AML-193 (cell line): ENCODE data around the gene GOT2.
"Not testable (repeated sequence)": the region's sequence is repeated elsewhere in the genome, so short reads cannot be mapped to it uniquely, and the experiment has no call there.

Source experiments
- DNase-seq, 2 experiments: peaks; one replicate each; lab custom pipeline; 2025; lab: John Stamatoyannopoulos, UW

GOT2 gene

DNA sequence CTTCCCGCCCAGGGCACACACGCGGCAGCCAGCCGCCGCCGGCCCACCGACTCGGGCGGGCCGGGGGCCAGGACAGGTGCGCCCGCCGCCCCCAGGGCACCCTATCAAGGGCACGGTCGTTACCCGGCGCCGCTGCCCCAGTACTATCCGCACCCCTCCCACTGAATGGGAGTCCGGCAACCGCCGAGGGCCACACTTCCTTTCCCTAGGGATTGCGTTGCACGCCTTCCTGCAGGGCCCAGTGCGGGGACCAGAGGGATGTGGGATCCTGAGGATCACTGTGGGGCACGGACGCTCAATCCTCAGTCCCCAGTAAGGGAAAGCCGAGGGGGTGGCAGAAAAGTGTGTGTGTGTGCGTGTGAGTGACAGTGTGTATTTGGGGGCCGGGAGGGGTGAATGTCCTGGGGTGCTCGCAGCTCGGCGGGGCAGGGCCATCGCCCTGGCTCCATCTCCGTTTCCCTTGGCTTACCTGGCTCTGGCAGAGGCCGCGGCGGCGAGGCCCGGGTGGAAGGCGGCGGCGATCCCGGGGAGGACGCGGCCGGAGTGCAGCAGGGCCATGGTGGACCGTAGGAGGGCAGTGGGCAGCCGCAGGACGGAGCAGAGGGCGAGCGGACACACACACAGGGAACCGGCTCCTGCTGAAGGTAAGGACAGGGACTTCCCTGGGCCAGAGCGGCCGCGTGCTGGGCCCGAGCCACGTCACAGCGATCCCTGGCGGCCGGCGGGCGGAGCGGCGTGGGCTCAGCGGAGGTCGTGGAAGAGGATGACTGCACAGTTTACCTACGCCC, at the start of gene GOT2:
TSS of gene GOT2 (minus strand) at position 646 of the 788 bp plus-strand sequence. CDS start at position 558, 88 bp downstream.
- DNase-seq, result peak; percentile 66 to 74

DNA sequence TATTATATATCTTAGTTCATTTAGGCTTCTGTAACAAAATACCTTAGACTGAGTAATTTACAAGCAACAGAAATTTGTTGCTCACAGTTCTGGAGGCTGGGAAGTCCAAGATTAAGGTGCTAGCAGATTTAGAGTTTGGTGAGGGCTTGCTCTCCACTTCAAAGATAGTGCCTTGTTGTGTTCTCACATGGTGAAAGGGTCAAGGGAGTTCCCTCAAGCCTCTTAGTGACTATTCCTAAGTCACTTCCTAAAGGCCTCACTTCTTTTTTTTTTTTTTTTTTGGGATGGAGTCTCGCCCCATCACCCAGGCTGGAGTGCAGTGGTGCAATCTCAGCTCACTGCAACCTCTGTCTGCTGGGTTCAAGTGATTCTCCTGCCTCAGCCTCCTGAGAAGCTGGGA, 45.2 kb upstream of the GOT2 start:
- DNase-seq, result not testable (repeated sequence)

- no peak for DNase-seq
These were observed 39.8 kb upstream of the GOT2 start for GRCh38 chr16:58773870-58774269.

DNA sequence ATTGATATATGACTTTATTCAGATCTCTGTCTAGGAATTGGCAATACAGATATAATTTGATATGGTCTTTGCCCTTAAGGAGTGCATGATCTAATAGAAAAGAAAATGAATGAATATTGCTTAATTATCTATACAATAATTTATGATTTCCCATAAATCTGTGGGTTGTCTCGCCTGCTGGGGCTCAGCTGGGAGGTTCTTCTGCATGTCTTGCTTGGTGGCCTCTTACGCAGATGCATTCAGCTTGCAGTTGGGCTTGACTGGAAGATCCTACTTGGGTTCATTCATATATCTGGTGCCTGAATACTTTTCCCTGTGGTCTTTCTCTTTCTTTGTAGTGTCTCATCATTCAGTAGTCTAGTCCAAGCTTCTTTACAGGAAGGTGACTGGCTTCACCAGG, 34.0 kb upstream of the GOT2 start:
- DNase-seq, result no peak

GRCh38 chr16:58767581-58767980, 33.5 kb upstream of the GOT2 start:
- DNase-seq, result no peak

GRCh38 chr16:58756650-58757332, 22.7 kb upstream of the GOT2 start:
- no peak for DNase-seq

- DNase-seq, result peak; percentile 54 to 72
These were observed 22.0 kb upstream of the GOT2 start for GRCh38 chr16:58755989-58756649.

GRCh38 chr16:58753711-58754134, 19.6 kb upstream of the GOT2 start:
- DNase-seq, result no peak

DNA sequence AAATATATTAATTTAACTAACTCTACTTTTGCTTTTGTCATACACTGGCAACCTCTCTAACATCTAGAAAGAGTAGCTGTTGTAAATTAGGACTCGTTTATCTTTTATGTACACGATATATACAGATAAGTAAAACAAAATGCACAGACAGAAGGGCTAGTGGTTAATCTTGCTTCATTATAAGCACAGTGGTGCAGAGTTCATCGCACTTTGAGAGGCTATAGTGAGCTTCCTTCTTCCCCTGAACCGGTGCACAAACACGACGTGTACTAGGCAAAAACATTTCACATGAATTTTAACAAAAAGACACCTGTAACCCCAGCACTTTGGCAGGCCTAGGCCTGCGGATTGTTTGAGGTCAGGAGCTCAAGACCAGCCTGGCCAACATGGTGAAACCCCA, 10.4 kb upstream of the GOT2 start:
- no peak for DNase-seq

- no peak for DNase-seq
These were observed 7.9 kb upstream of the GOT2 start for GRCh38 chr16:58741976-58742375.

GRCh38 chr16:58741166-58741565, 7.0 kb upstream of the GOT2 start:
- no peak for DNase-seq

DNA sequence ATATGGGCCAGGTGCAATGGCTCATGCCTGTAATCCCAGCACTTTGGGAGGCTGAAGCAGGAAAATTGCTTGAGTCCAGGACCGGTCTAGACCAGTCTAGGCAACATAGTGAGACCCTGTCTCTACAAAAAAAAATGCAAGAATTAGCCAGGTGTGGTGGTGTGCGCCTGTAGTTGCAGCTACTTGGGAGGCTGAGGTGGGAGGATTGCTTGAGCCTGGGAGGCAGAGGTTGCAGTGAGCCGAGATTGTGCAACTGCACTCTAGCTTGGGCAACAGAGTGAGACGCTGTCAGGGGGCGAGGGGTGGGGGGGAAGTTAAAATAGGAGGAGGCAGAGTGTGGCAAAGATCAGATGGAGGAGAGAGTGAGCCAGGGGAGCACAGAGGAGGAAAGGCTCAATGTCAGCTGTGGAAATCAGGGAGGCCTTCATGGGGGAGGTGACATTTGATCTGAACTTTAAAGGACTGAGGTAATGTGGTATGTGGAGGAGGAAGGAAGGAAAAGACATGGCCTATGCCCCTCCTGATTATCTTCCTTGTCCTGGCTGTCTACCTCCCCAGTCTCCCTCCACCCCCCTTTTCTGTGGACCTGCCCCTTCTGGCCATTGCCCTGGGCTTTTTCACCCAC, 4.7 kb upstream of the GOT2 start:
- no peak for DNase-seq

DNA sequence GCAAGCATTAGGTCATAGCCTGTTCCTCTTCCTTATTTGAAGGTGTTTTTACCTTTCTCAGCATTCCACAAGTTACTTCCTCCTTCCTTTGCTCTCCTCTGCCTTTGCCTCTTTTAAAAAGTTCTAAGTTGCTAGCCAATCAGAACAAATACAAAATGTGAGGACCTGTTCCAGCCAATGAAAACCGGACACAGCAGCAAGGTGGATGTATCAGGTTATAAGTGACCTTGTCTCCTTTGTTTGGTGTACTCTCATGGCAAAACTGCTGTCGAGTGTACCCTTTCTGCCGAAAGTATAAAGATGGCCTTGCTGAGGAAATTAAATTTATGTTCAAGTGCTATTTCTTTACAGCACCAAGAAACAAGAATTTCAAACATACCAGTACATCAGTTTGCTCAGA, 2.2 kb upstream of the GOT2 start:
- DNase-seq, result not testable (repeated sequence)

- DNase-seq, result no peak
These were observed 307 bp upstream of the GOT2 start for GRCh38 chr16:58734459-58734787.

GRCh38 chr16:58733248-58733670, 857 bp downstream of the GOT2 start:
- DNase-seq, result no peak

DNA sequence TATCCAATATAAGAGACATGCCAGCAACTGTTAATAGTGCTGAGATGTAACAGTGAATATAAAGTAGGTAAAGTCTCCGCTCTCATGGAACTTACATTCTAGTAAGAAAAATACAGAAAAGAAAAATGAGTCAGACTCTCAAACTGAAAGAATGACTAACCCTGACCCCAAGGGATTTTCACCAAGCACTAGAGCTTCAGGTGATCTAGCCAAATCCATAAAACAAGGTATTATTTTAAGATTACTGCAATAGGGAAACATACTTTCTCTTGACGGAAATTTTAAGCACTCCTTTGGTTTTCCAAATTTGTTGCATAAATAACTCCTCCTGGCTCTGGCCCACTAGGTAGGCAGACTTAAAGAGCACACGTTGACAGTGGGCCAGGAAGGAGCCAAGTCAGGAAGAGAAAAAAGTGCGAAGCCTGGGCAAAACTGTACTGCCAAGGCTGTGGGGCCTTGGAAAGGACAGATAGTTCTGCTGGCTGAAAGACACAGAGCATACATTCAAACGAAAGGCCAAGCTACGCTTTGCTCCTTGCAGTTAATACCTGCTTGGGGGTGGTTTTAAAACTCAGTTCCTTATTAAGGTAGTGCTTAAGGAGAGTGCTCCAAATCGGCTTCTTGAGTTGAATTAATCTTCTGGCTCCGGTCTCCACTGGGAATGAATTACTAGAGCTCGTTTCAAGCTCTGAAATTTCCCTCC, 1.4 kb downstream of the GOT2 start:
- no peak for DNase-seq

GRCh38 chr16:58730724-58731370, 3.3 kb downstream of the GOT2 start:
- DNase-seq, result no peak

DNA sequence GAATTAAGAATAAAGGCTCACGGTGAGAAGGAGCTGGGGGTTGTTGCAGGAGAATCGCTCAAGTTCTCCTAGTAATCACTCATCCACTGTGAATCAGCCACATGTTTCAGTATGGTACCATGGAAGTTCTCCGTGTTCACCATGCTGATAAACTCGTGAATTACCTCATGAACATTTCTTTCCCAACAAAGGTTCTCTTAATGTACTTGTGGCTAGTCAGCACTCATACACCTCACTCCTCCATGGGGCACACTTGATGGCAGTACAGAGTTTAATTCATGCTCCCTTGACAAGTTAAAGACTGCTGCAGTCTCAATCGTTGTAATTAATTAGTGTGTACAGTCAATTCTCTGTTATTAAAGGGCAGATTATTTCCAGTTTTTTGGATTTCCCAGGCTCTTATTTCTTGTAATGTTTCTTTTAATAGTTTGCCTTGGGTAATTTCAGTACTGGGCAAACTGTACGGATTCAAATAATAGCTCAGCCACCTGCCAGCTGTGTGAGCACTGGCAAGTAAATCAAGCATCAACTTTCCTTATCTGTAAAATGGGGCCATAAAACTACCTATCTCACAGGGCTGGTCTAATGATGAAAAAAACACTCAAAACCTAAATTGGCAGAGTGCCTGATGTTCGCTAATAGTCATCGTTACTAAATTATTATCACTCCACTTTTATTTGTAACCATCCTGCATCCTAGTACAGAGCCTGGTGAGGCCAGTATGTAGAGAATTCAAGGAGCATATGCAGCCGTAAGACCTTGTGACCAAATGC, 6.1 kb downstream of the GOT2 start:
- no peak for DNase-seq

- no peak for DNase-seq
These were observed 6.9 kb downstream of the GOT2 start for GRCh38 chr16:58727028-58727781.

GRCh38 chr16:58723109-58723508, 11.0 kb downstream of the GOT2 start:
- no peak for DNase-seq
